HEK293 (cell line): Measurements from ENCODE around the gene SAMD4A.

Experiments
- CTCF ChIA-PET: fragments of 350-600 bp; formaldehyde crosslinking; extraction: SDS; loops from one replicate; lab custom pipeline; 2021; ENCODE audit warnings: antibody characterized with exemption; lab: Yijun Ruan, JAX
- POLR2A ChIA-PET: fragments of 300-600 bp; formaldehyde crosslinking; extraction: SDS; loops from one replicate; lab custom pipeline; 2020; ENCODE audit warnings: antibody characterized with exemption, inconsistent platforms; lab: Yijun Ruan, JAX
- H3K27ac ChIP-seq: fragments of 200-500 bp; sonication (Bioruptor generic); 2 replicates; pipeline ENCODE4 v1.5.1; 2014; ENCODE audit warnings: low read depth, low read length, control low read depth, inconsistent platforms; ENCODE audit errors: extremely low read depth
- H3K36me3 ChIP-seq, 2 experiments: fragments of 200-500 bp in 1 of 2; sonication (Bioruptor generic) in 1 of 2; 1 replicate in 1 of 2; 2 replicates in 1 of 2; pipeline ENCODE4 v1.5.1; 2014 to 2017; ENCODE audit warnings: inconsistent platforms in 2 of 2, low read length in 2 of 2; ENCODE audit not compliant: control insufficient read depth in 2 of 2, insufficient read depth in 1 of 2
- H3K4me1 ChIP-seq: fragments of 200-500 bp; sonication (Bioruptor generic); 2 replicates; pipeline ENCODE4 v1.5.1; 2014; ENCODE audit warnings: mild to moderate bottlenecking, low read length, inconsistent platforms; ENCODE audit not compliant: control insufficient read depth, insufficient read depth
- H3K4me3 ChIP-seq: 2 replicates; pipeline ENCODE4 v1.5.1; 2011; ENCODE audit warnings: low read depth, mild to moderate bottlenecking, control low read depth, low read length, moderate library complexity
- H3K9me3 ChIP-seq: fragments of 200-500 bp; sonication (Bioruptor generic); 2 replicates; pipeline ENCODE4 v1.5.1; 2014; ENCODE audit warnings: low read depth, low read length, inconsistent platforms; ENCODE audit not compliant: control insufficient read depth, insufficient read depth
- CTCF ChIP-seq: fragments of 450-650 bp; formaldehyde crosslinking; IDR thresholded peaks from 2 replicates; pipeline ENCODE4 v1.5.1; 2016; ENCODE audit warnings: missing biosample characterization, missing genetic modification characterization
- GLIS1 ChIP-seq: fragments of 450-650 bp; formaldehyde crosslinking; IDR thresholded peaks from 2 replicates; pipeline ENCODE4 v1.5.1; 2016; ENCODE audit warnings: missing biosample characterization, missing genetic modification characterization
- SALL2 ChIP-seq: fragments of 450-650 bp; formaldehyde crosslinking; IDR thresholded peaks from 2 replicates; pipeline ENCODE4 v1.5.0; 2017; ENCODE audit warnings: missing biosample characterization, mild to moderate bottlenecking, missing genetic modification characterization, borderline replicate concordance
- SETDB1 ChIP-seq: IDR thresholded peaks from one replicate; pipeline ENCODE4 v1.6.1; 2017; ENCODE audit warnings: mild to moderate bottlenecking, low read length, moderate library complexity, mixed read lengths; ENCODE audit not compliant: insufficient read length
- SP2 ChIP-seq: fragments of 450-650 bp; formaldehyde crosslinking; IDR thresholded peaks from 2 replicates; pipeline ENCODE4 v1.5.1; 2016; ENCODE audit warnings: missing biosample characterization, missing genetic modification characterization
- SP3 ChIP-seq: fragments of 450-650 bp; formaldehyde crosslinking; IDR thresholded peaks from 2 replicates; pipeline ENCODE4 v1.5.1; 2016; ENCODE audit warnings: missing biosample characterization, missing genetic modification characterization
- ZBTB17 ChIP-seq: fragments of 450-650 bp; formaldehyde crosslinking; IDR thresholded peaks from 2 replicates; pipeline ENCODE4 v1.5.1; 2016; ENCODE audit warnings: missing biosample characterization, missing genetic modification characterization
- ZNF133 ChIP-seq: fragments of 450-650 bp; formaldehyde crosslinking; IDR thresholded peaks from 2 replicates; pipeline ENCODE4 v1.5.1; 2016; ENCODE audit warnings: missing biosample characterization, missing genetic modification characterization
- ZNF148 ChIP-seq: fragments of 450-650 bp; formaldehyde crosslinking; IDR thresholded peaks from 2 replicates; pipeline ENCODE4 v1.5.0; 2017; ENCODE audit warnings: missing biosample characterization, missing genetic modification characterization, borderline replicate concordance
- ZNF175 ChIP-seq: fragments of 450-650 bp; formaldehyde crosslinking; IDR thresholded peaks from 2 replicates; pipeline ENCODE4 v1.5.1; 2016; ENCODE audit warnings: missing biosample characterization, missing genetic modification characterization
- ZNF274 ChIP-seq, 2 experiments: fragments of 200-500 bp in 1 of 2; fragments of 450-650 bp in 1 of 2; sonication (Bioruptor generic) in 1 of 2; formaldehyde crosslinking in 1 of 2; IDR thresholded peaks; 2 replicates each; pipeline versions ENCODE4 v1.5.1 to v1.6.1; 2014 to 2016; ENCODE audit warnings: borderline replicate concordance in 1 of 2, inconsistent platforms in 1 of 2, low read length in 1 of 2, missing biosample characterization in 1 of 2, missing genetic modification characterization in 1 of 2
- ZNF302 ChIP-seq: fragments of 450-650 bp; formaldehyde crosslinking; IDR thresholded peaks from 2 replicates; pipeline ENCODE4 v1.5.1; 2016; ENCODE audit warnings: missing biosample characterization, missing genetic modification characterization, low read depth
- ZNF354C ChIP-seq: fragments of 450-650 bp; formaldehyde crosslinking; IDR thresholded peaks from 2 replicates; pipeline ENCODE4 v1.5.1; 2016; ENCODE audit warnings: missing biosample characterization, missing genetic modification characterization, low read depth, borderline replicate concordance
- ZNF37A ChIP-seq: fragments of 450-650 bp; IDR thresholded peaks from 2 replicates; pipeline ENCODE4 v1.5.1; 2018; ENCODE audit warnings: missing biosample characterization, missing genetic modification characterization
- ZNF398 ChIP-seq: fragments of 450-650 bp; formaldehyde crosslinking; IDR thresholded peaks from 2 replicates; pipeline ENCODE4 v1.5.1; 2017; ENCODE audit warnings: missing biosample characterization, missing genetic modification characterization
- ZNF416 ChIP-seq: fragments of 450-650 bp; formaldehyde crosslinking; IDR thresholded peaks from 2 replicates; pipeline ENCODE4 v1.5.1; 2016; ENCODE audit warnings: missing biosample characterization, missing genetic modification characterization
- ZNF549 ChIP-seq: fragments of 450-650 bp; IDR thresholded peaks from 2 replicates; pipeline ENCODE4 v1.5.1; 2018; ENCODE audit warnings: missing biosample characterization, missing genetic modification characterization, mild to moderate bottlenecking, inconsistent platforms, moderate library complexity
- ZNF560 ChIP-seq: fragments of 450-650 bp; formaldehyde crosslinking; IDR thresholded peaks from 2 replicates; pipeline ENCODE4 v1.5.1; 2017; ENCODE audit warnings: missing biosample characterization, missing genetic modification characterization, borderline replicate concordance
- ZNF626 ChIP-seq: fragments of 450-650 bp; sonication (Bioruptor Pico); formaldehyde crosslinking; IDR thresholded peaks from 2 replicates; pipeline ENCODE4 v1.5.1; 2018; ENCODE audit warnings: missing biosample characterization, missing genetic modification characterization, inconsistent platforms
- ZNF645 ChIP-seq: fragments of 450-650 bp; formaldehyde crosslinking; IDR thresholded peaks from 2 replicates; pipeline ENCODE4; 2016; ENCODE audit warnings: missing biosample characterization, missing genetic modification characterization
- ZNF664 ChIP-seq: fragments of 450-650 bp; formaldehyde crosslinking; IDR thresholded peaks from 2 replicates; pipeline ENCODE4 v1.5.1; 2016; ENCODE audit warnings: missing biosample characterization, missing genetic modification characterization
- ZSCAN16 ChIP-seq: fragments of 450-650 bp; formaldehyde crosslinking; IDR thresholded peaks from 2 replicates; pipeline ENCODE4 v1.5.1; 2016; ENCODE audit warnings: missing biosample characterization, missing genetic modification characterization
- ZSCAN30 ChIP-seq: fragments of 450-650 bp; IDR thresholded peaks from 2 replicates; pipeline ENCODE4 v1.5.1; 2018; ENCODE audit warnings: missing biosample characterization, mild to moderate bottlenecking, missing genetic modification characterization, moderate library complexity

The SAMD4A gene

GRCh38 chr14:54621686-54622085 is 54.8 kb downstream of the SAMD4A start:
- no peaks in the 10 kb centered on the region for H3K36me3 ChIP-seq
- H3K4me1 ChIP-seq = peaks cover 5% of the 10 kb centered on the region
- POLR2A ChIA-PET = no interaction called here
- CTCF ChIA-PET = no interaction called here
- TF ChIP-seq CTCF (tag by site-specific recombination) (no peak), ZBTB17 (tag by site-specific recombination) (no peak), ZNF175 (no peak), ZNF354C (no peak), ZSCAN30 (tag by site-specific recombination) (no peak), ZNF626 (no peak), ZNF302 (tag by site-specific recombination) (no peak)
- H3K9me3 ChIP-seq = no peaks in the 10 kb centered on the region; the same call in 1 of the 2 replicates
- H3K27ac ChIP-seq = no peak overlapping the region
- no peak overlapping the region for H3K4me3 ChIP-seq

- ChIA-PET CTCF (interaction anchor here (1.2 kb wide), 1 partner anchor 152 kb away, joined by 4 read pairs; no protein-coding TSS in a partner anchor), POLR2A (no interaction called here)
- Histone ChIP-seq H3K9me3 (no peaks in the 10 kb centered on the region; the same call in 1 of the 2 replicates), H3K27ac (no peak overlapping the region)
- no peak for TF ChIP-seq SETDB1
- no peak for TF ChIP-seq ZNF37A (tag by site-specific recombination)
- no peak for TF ChIP-seq SP3 (tag by site-specific recombination)
- TF ChIP-seq ZNF560 = no peak
- TF ChIP-seq ZNF148 (tag by site-specific recombination) = no peak
- TF ChIP-seq ZSCAN30 (tag by site-specific recombination) = no peak
- no peak for TF ChIP-seq ZNF416
- no peak for TF ChIP-seq ZNF133 (tag by site-specific recombination)
- TF ChIP-seq, all 188 proteins: peak for 0
- H3K4me3 ChIP-seq = no peak overlapping the region
- no peaks in the 10 kb centered on the region for H3K36me3 ChIP-seq
- H3K4me1 ChIP-seq = peaks cover 5% of the 10 kb centered on the region
These were observed 55.4 kb downstream of the SAMD4A start for GRCh38 chr14:54622192-54622958.

- H3K36me3 ChIP-seq = no peaks in the 10 kb centered on the region
- CTCF ChIA-PET = interaction anchor here (1.2 kb wide), 1 partner anchor 150 kb away, joined by 4 read pairs; no protein-coding TSS in a partner anchor
- POLR2A ChIA-PET = interaction anchor here (0.9 kb wide), 1 partner anchor 56 kb away, joined by 3 read pairs; the partner anchor contains the start of gene SAMD4A
- peaks cover 9% of the 10 kb centered on the region for H3K4me1 ChIP-seq
- no peak overlapping the region for H3K27ac ChIP-seq
- no peak overlapping the region for H3K4me3 ChIP-seq
- no peaks in the 10 kb centered on the region; the same call in 1 of the 2 replicates for H3K9me3 ChIP-seq
- TF ChIP-seq ZSCAN16 (tag by site-specific recombination) (no peak), SALL2 (tag by site-specific recombination) (no peak), ZNF549 (tag by site-specific recombination) (no peak), ZNF398 (tag by site-specific recombination) (no peak), ZNF274 (IDR thresholded peaks at IDR 0.05; ENCODE audit: low read length) (no peak), ZNF274 (tag by site-specific recombination; IDR thresholded peaks at IDR 0.05; ENCODE audit: borderline replicate concordance) (no peak), GLIS1 (tag by site-specific recombination) (no peak), SETDB1 (no peak), ZNF645 (tag by site-specific recombination) (no peak), ZNF664 (tag by site-specific recombination) (no peak), SP2 (tag by site-specific recombination) (no peak)
These were observed 56.5 kb downstream of the SAMD4A start for GRCh38 chr14:54623279-54624004.
